ENCODE measurements around the gene TUBB6.

The TUBB6 gene

GRCh38 chr18:12307701-12308385 lies at the start of gene TUBB6:
Gene TUBB6 (plus strand): TSS chr18:12308241. CDS start chr18:12308293, 52 bp downstream.
- peak within 1 kb of the TSS; percentile 89 to 97 (median 96) for H3K4me3 Mint-ChIP-seq
- no peak for TF ChIP-seq CTCF (IDR thresholded peaks at IDR 0.05; ENCODE audit: unreplicated experiment in 3 of 3)

GRCh38 chr18:12258719-12259705 lies 49.0 kb upstream of the TUBB6 start:
- Mint-ChIP-seq H3K4me3 (no peak overlapping the region), H3K9me3 (no peaks in the 10 kb centered on the region), H3K36me3 (ENCODE audit: low read depth) (no peaks in the 10 kb centered on the region), H3K27me3 (ENCODE audit: low read depth) (peaks cover 63% of the 10 kb centered on the region), H3K4me1 (peaks cover 27% of the 10 kb centered on the region), H3K27ac (no peak overlapping the region)
- no peak for TF ChIP-seq CTCF (IDR thresholded peaks at IDR 0.05; ENCODE audit: unreplicated experiment in 3 of 3)

More at GRCh38 chr18:12307701-12308385, at the start of gene TUBB6:
- Mint-ChIP-seq H3K36me3 (ENCODE audit: low read depth) (peaks cover 31% of the 10 kb centered on the region), H3K9me3 (peaks cover 13% of the 10 kb centered on the region), H3K27me3 (ENCODE audit: low read depth) (peaks cover 35% of the 10 kb centered on the region), H3K4me1 (peaks cover 26% of the 10 kb centered on the region), H3K27ac (peak within 1 kb of the TSS; percentile 75 to 97 (median 88))

- H3K27me3 Mint-ChIP-seq (ENCODE audit: low read depth), result peaks cover 31% of the 10 kb centered on the region
- no peak overlapping the region for H3K4me3 Mint-ChIP-seq
- no peaks in the 10 kb centered on the region for H3K9me3 Mint-ChIP-seq
- H3K36me3 Mint-ChIP-seq (ENCODE audit: low read depth), result no peaks in the 10 kb centered on the region
- H3K27ac Mint-ChIP-seq, result no peak overlapping the region
- H3K4me1 Mint-ChIP-seq, result peaks cover under 1% of the 10 kb centered on the region
- TF ChIP-seq CTCF (IDR thresholded peaks at IDR 0.05; ENCODE audit: unreplicated experiment in 3 of 3), result no peak
Observed at GRCh38 chr18:12262748-12263147, 45.3 kb upstream of the TUBB6 start.

- no peak overlapping the region for H3K4me3 Mint-ChIP-seq
- no peak for TF ChIP-seq CTCF (IDR thresholded peaks at IDR 0.05; ENCODE audit: unreplicated experiment in 3 of 3)
Observed at GRCh38 chr18:12264864-12265263, 43.2 kb upstream of the TUBB6 start.

GRCh38 chr18:12271376-12272235 lies 36.4 kb upstream of the TUBB6 start:
- peak; percentile 76 to 86 (median 86) for TF ChIP-seq CTCF (IDR thresholded peaks at IDR 0.05; ENCODE audit: unreplicated experiment in 3 of 3)
- peaks cover 13% of the 10 kb centered on the region for H3K27me3 Mint-ChIP-seq (ENCODE audit: low read depth)
- no peaks in the 10 kb centered on the region for H3K9me3 Mint-ChIP-seq
- peaks cover 4% of the 10 kb centered on the region for H3K4me1 Mint-ChIP-seq
- peak overlapping the region; percentile 58 to 80 (median 71) for H3K4me3 Mint-ChIP-seq
- peak overlapping the region in 1 of 3 experiments; percentile 40 for H3K27ac Mint-ChIP-seq
- no peaks in the 10 kb centered on the region for H3K36me3 Mint-ChIP-seq (ENCODE audit: low read depth)

More at GRCh38 chr18:12264864-12265263, 43.2 kb upstream of the TUBB6 start:
- Mint-ChIP-seq H3K4me1 (no peaks in the 10 kb centered on the region), H3K9me3 (no peaks in the 10 kb centered on the region), H3K27me3 (ENCODE audit: low read depth) (peaks cover 25% of the 10 kb centered on the region), H3K36me3 (ENCODE audit: low read depth) (no peaks in the 10 kb centered on the region), H3K27ac (no peak overlapping the region)
